ENCODE data around the gene PIAS1.
"Not testable (repeated sequence)": the region's sequence is repeated elsewhere in the genome, so short reads cannot be mapped to it uniquely, and the experiment has no call there.

The PIAS1 gene

GRCh38 chr15:68192804-68193486 lies 138.8 kb downstream of the PIAS1 start:
- DNase-seq: no peak
- in situ Hi-C loops (cut with MboI; ENCODE audit: low pct_unique_long_range_greater_than_20kb, low sequenced_read_pairs): no loop called here

- no peak for DNase-seq
- in situ Hi-C loops (cut with MboI; ENCODE audit: low pct_unique_long_range_greater_than_20kb, low sequenced_read_pairs): no loop called here
Measured at GRCh38 chr15:68195336-68196112, 141.4 kb downstream of the PIAS1 start.

DNA sequence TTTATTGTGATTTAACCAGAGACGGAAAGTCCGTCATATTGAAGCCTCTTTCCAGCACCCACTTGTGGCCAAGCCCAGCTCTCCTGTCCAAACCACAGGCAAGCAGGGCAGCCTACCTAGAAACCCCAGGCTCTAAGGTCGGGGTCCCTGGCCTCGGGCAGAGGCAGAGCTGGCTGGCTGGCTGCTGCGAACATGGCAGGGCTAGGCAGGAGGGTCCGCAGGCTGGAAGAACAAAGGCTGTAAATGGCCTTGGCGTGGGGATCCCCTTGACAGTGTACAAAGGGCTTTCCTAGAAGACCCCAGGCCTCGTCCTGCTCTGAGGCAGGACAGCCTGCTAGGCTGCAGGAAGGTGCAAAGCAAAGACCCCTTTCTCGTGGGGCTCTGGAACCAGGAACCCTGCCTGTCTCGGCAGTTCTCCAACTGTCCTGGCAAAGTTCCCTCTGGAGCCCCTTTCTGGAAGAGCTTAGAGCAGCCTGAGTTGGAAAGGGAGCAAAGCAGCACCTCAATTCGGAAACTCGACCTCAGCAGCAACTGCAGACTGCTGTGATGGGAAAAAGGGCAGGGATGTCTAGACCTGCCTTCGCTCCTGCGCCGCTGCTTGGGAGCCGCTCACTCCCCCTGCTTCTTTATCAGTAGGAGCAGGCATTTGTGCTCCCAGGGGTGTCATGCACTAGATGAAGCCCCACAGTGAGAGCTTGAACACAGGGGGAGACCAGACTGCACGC lies 142.5 kb downstream of the PIAS1 start:
- in situ Hi-C loops (cut with MboI; ENCODE audit: low pct_unique_long_range_greater_than_20kb, low sequenced_read_pairs): no loop called here
- DNase-seq: no peak

GRCh38 chr15:68197170-68197492 lies 143.0 kb downstream of the PIAS1 start:
- no peak for DNase-seq
- in situ Hi-C loops (cut with MboI; ENCODE audit: low pct_unique_long_range_greater_than_20kb, low sequenced_read_pairs): no loop called here

GRCh38 chr15:68197661-68198437 lies 143.7 kb downstream of the PIAS1 start:
- in situ Hi-C loops (cut with MboI; ENCODE audit: low pct_unique_long_range_greater_than_20kb, low sequenced_read_pairs): no loop called here
- no peak for DNase-seq

DNA sequence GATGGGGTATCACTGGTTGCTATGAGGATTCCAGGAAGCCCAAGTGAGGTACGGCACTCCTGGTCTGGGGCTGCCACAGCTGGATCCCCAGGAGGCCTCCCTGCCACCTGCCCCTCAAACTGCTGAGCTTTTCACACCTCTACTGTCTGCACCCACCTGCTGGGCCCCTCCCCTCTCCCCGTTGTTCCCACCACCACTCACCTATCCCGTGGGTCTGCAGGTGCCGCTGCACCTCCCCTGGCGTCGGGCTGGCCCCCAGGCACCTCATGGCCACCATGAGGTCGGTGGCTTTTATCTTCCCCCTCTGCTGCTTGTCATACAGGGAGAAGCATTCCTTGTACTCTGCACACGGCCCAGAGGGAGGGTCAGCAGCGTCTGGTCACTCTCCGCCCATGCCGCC lies 145.2 kb downstream of the PIAS1 start:
- in situ Hi-C loops (cut with MboI; ENCODE audit: low pct_unique_long_range_greater_than_20kb, low sequenced_read_pairs): no loop called here
- DNase-seq: no peak

DNA sequence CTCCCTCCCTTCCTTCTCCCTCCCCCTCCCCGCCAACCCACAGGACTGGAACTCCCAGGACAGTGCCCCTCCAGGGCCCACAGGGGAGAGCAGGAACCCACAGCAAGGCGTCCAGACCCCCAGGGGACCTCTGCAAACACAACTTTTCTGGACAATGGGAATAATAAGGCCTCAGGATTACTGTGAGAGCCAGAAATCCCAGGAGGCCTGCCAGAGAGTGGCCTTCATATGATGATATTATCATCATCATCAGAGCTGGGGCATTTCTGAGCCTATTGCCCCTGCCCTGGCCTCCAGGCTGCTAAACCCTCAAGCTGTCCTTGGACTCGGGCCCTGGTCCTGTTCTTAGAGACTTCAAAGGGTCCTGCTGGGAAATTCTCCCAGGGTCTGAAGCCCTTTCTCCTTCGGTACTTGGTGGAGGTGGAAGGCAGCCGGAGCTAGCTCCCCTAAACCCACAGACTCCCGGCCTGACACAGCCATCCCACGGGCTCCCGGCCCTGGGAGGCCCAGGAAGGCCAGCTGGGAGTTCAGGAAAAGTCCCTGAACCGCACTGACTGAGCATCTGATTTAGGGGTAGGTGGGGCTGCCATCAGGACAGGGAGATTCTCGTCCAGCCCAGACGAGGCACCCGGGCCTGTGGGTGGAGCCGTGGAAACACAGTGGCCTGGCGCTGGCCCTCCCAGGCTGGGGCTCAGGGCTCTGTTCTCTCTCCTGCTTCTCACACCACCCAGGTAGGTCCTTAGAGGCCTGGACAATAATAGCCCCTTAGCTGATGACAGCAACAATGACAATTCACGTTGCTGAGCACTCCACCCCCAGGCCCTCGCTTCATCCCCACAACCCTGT lies 146.1 kb downstream of the PIAS1 start:
- no peak for DNase-seq
- in situ Hi-C loops (cut with MboI; ENCODE audit: low pct_unique_long_range_greater_than_20kb, low sequenced_read_pairs): no loop called here

- in situ Hi-C loops (cut with MboI; ENCODE audit: low pct_unique_long_range_greater_than_20kb, low sequenced_read_pairs): no loop called here
- DNase-seq: no peak
Measured at GRCh38 chr15:68201153-68201878, 147.2 kb downstream of the PIAS1 start.

DNA sequence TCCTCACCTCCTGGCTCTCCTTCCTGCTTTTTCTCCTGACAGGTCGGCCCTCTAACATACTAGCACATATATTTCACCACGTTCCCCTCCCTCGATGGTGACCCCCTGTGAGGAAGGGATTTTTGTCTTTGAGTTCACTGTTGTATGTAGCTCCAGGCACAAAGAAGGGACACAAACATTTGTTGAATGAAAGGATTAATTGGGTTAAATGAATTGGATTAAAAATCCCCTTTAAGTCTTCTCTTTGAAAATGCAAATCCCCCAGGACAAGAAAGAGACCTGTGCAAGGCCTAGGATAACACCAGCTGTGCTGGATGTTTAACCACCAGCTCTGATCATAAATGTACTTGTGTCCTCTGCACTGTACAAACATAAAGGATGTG lies 147.8 kb downstream of the PIAS1 start:
- DNase-seq: no peak
- in situ Hi-C loops (cut with MboI; ENCODE audit: low pct_unique_long_range_greater_than_20kb, low sequenced_read_pairs): no loop called here

GRCh38 chr15:68202994-68203393 lies 148.9 kb downstream of the PIAS1 start:
- in situ Hi-C loops (cut with MboI; ENCODE audit: low pct_unique_long_range_greater_than_20kb, low sequenced_read_pairs): not testable (repeated sequence)

DNA sequence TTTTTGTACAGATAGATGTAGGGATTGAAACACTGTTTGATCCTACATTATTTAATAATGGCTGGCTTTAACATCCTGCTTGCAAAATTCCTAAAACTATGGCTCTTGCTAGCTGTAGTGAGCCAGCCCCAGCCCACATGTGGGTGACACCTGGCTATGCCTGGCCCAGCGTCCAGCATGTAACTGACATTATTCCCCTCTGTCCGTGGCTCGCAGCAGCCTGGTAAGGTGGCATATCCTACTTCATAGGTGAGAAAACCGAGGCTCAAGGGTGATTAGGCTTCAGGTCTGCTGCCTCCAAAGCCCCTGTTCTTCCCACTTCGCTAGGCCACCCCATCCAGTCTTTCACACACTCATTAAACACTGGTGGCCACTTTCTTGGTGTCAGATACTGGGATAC lies 149.4 kb downstream of the PIAS1 start:
- no peak for DNase-seq
- in situ Hi-C loops (cut with MboI; ENCODE audit: low pct_unique_long_range_greater_than_20kb, low sequenced_read_pairs): no loop called here

More at GRCh38 chr15:68202994-68203393, 148.9 kb downstream of the PIAS1 start:
- DNase-seq: not testable (repeated sequence)

GRCh38 chr15:68203956-68204355 lies 149.8 kb downstream of the PIAS1 start:
- in situ Hi-C loops (cut with MboI; ENCODE audit: low pct_unique_long_range_greater_than_20kb, low sequenced_read_pairs): no loop called here

DNA sequence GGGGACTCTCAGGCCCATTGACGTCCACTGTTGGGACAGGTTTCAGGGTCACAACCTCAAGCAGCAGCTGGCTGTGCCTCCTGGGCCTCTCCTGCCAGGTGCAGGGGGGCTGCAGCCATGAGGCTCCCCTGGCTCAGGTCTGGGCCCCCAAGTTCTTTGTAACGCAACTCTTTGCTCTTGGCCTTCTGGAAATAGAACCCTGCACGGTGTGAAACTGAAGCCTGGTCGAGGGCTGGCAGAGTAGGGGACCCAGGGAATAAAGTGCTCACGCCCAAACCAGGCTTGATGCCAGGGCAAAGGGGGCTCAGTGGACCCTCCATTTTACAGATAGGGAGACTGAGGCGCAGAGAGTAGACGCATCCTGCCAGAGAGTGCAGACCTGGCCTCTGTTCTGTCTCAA lies 150.2 kb downstream of the PIAS1 start:
- in situ Hi-C loops (cut with MboI; ENCODE audit: low pct_unique_long_range_greater_than_20kb, low sequenced_read_pairs): no loop called here
- DNase-seq: no peak

More at GRCh38 chr15:68203956-68204355, 149.8 kb downstream of the PIAS1 start:
- no peak for DNase-seq

- in situ Hi-C loops (cut with MboI; ENCODE audit: low pct_unique_long_range_greater_than_20kb, low sequenced_read_pairs): no loop called here
Measured at GRCh38 chr15:68204776-68205557, 150.9 kb downstream of the PIAS1 start, which contains the start of gene CALML4. Gene CALML4, minus strand, starts transcription at chr15:68205332. Its CDS starts 85 bp downstream, at chr15:68205247.

DNA sequence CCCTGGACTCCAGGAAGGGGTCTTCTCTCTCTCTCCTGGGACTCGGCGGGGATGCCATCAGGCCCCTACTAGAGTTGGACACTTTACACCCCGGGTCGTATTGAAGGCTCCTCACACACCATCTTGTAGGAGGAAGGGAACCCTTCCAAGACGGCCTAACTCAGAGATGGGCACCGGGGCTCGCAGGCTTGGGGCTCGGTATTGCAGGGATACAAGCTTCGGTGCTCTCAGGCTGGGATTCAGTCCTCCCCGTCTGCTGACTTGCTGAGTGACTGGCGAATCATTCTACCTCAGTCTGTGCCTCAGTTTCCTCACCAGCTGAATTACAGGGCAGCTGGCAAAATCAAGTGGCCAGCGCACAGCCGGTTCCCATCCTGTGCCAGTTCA lies 151.4 kb downstream of the PIAS1 start:
- in situ Hi-C loops (cut with MboI; ENCODE audit: low pct_unique_long_range_greater_than_20kb, low sequenced_read_pairs): no loop called here
- no peak for DNase-seq

More at GRCh38 chr15:68204776-68205557, 150.9 kb downstream of the PIAS1 start, which contains the start of gene CALML4:
- DNase-seq: peak; percentile 63

GRCh38 chr15:68205954-68206539 lies 151.9 kb downstream of the PIAS1 start:
- DNase-seq: peak; percentile 94
- in situ Hi-C loops (cut with MboI; ENCODE audit: low pct_unique_long_range_greater_than_20kb, low sequenced_read_pairs): no loop called here

- in situ Hi-C loops (cut with MboI; ENCODE audit: low pct_unique_long_range_greater_than_20kb, low sequenced_read_pairs): no loop called here
- DNase-seq: no peak
Measured at GRCh38 chr15:68206711-68207151, 152.6 kb downstream of the PIAS1 start.

Data from KBM-7 (cell line).